ENCODE results near the gene TIMM13.

TIMM13 gene

GRCh38 chr19:2454962-2455850 is 27.8 kb upstream of the TIMM13 start:
- DNase-seq: no peak

DNA sequence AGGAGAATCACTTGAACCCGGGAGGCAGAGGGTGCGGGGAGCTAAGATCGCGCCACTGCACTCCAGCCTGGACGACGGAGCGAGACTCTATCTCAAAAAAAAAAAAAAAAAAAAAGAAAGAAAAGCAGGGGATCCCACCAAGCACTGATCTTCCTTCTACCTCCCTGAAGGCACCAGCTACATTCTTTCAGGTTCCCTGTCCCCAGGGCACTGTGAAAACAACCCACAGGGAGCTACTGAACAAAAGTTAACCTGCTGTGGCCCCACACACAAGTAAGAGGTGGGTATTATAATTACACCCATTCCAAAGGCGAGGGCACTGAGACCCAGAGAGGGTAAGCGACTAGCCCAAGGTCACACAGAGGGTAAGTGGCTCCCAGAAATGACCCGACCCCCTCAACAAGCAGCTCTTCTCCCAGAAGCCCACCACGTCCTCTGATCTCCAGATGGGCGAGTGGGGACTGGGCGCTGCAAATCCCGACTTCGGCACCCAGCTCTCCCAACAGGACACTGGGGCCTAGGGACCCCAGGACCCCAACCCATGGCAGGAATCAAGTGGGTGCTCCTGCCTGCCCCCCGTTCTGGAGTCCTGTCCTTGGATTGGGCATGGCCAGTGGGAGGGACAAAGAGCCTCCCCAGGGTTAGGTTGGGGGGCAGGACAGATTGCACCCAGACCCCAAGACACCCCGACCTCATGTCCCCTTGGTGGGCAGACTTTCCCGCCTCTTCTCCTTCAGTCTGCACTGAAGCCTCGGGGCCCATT is 27.0 kb upstream of the TIMM13 start:
- no peak for DNase-seq

- no peak for DNase-seq
These were observed 26.1 kb upstream of the TIMM13 start for GRCh38 chr19:2453431-2454025.

GRCh38 chr19:2451741-2452140 is 24.4 kb upstream of the TIMM13 start:
- DNase-seq: no peak

DNA sequence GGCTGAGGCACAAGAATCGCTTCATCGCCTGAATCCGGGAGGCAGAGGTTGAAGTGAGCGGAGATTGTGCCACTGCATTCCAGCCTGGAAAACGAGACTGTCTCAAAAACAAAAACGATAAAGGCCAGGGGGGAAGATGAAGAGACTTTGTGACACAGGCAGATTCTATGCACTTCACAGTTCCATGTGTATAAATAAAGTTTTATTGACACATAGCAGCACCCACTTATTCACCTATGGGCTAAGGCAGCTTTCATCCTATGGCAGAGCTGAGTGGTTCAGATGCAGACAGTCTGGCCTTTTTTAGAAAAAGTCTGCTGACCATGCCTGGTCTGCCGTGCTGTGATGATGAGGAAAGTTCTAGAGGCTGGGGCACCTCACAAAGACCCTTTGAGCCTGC is 23.8 kb upstream of the TIMM13 start:
- no peak for DNase-seq

- no peak for DNase-seq
These were observed 21.6 kb upstream of the TIMM13 start for GRCh38 chr19:2449019-2449418.

- DNase-seq: no peak
These were observed 19.0 kb upstream of the TIMM13 start for GRCh38 chr19:2446381-2446780.

DNA sequence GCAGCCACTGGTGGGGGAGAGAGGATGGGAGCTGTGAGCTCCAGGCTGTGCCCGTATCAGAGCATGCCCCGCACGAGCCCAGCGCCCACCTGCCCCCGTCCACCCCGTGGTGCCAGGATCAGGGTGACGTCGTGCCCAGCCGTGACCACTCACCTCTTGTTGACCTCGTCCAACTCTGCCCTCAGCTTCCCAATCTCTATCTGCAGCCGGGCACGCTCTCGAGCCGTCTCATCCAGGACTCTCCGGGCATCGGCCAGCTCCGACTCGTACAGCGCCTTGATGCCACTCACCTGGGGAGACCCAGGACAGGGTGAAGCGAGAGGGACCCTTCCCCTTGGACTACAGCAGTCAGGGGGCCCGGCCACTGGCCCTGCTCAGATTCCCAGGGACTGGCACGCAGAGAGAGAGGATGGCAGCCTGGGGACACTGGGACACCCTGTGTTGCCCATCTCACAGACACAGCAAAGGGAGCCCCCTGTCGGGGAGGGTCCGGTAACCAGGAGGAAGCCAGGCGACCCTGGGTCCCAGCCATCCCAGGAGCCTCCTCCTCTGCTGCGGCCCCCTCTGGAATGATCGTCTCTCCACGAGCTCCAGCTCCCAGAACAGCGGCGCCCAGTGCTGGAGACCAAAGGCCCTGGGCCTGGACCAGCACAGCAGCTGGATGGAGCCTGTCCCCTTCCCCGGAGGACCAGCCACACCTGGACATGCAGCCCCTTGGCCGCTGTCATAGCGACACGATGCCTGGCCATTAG is 17.0 kb upstream of the TIMM13 start:
- no peak for DNase-seq

DNA sequence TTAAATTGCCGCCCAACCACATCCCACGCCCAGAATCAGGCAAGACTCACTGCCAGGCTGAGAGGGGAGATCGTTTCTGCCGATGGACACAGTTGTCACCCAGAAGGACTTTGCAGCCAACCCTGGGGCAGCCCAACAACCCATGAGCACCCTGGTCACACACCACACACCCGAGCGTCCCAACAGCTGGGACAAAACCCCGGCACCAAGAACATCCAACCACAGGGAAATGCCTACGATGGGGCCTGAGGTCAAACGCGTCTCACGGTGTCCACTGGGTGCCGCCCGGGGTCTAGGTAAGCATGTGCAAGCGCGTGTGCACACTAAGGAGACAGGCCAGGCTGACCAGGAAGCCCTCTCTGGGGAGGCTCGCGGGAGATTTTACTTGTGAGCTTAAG is 16.4 kb upstream of the TIMM13 start:
- DNase-seq: no peak

- DNase-seq: no peak
These were observed 15.9 kb upstream of the TIMM13 start for GRCh38 chr19:2443116-2443784.

DNA sequence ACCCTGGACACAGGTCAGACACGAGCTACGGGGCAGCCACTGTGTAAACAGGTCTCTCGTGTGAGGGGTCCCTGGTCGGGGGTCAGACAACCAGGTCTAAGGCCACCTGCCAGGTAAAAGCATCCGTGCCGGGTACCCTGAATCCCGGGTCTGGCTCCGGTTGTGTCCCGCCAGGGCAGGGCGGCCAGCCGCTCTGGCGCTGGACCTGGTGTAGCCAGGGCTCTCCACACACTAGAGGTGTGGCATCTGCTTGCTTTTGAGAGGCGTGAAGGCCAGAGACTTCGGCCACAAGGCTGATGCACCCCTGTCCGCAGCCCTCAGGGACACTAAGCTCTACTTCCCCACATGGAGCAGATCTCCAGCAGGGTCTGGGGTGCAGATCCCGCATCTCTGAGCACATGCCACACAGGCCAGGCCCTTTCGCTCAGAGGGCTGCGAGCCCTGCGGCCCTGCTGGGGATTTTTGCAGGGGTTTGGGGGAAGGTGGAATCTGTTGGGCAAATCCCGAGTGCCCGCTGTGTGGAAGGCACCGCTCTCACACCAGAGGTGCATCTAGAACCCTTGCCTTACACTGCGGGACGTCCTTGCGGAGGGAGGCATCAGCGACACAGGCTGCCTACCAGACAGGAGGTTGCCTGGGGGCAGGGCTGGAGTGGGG is 13.8 kb upstream of the TIMM13 start:
- no peak for DNase-seq

DNA sequence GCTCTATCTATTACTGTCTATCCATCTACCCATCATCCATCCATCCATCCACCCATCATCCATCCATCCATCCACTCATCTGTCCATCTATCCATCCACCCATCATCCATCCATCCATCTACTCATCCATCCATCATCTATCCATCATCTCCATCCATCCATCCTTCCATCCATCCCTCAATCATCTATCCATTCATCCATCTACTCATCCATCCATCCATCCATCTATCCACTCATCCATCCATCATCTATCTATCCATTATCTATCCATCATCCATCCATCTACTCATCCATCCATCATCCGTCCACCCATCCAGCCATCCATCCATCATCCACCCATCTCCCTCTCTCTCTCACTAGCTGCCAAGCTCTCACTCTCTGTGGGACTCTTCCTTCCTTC is 13.1 kb upstream of the TIMM13 start:
- no peak for DNase-seq

DNA sequence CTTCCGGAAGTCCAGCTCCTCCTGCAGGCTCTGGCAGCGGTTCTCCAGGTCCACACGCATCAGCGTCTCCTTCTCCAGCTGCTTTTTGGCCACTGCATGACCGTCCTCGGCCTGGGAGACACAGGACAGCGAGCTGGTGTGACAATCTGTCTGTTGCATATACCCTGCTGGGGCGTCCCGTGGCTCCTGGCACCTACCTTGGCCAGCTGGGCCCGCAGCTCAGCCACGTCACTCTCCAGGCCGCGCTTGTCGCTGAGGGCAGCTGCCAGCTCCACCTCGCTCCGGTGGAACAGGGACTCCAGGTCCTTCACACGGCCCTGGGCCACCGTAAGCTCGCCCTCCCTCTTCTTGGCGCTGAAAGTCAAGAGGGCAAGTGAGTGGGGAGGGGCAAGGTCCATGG is 10.8 kb upstream of the TIMM13 start:
- no peak for DNase-seq

DNA sequence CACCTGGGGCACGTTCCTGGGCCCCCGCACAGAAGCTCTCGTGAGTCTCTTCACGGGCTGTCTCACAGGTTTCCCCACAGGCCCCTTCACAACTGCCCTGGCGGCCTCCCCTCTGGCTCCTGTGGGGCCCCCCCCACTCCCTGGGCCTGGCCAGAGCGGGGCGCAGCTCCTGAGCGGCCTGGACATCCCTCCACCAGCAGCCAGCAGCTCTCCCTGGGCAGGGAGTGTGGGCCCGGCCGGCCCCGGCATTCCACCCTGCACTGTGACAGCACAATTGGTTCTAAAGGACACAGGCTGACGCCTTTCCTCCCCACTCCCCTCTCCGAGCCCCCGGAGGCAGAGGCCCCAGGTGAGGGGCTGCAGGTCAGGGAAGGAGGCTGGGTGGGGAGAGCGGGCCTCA is 9.5 kb upstream of the TIMM13 start:
- no peak for DNase-seq

DNA sequence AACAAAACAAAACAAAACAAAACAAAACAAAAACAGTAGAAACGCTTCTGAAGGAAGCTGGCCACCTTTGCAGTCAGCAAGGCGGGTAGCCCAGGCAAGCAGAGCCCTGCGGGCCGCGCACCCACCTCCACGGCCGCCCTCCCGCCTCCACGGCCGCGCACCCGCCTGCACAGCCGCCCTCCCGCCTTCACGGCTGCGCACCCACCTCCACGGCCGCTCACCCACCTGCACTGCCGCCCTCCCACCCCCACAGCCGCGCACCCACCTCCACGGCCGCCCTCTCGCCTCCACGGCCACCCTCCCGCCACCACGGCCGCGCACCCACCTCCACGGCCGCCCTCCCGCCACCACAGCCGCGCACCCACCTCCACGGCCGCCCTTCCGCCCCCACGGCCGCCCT is 9.0 kb upstream of the TIMM13 start:
- no peak for DNase-seq

DNA sequence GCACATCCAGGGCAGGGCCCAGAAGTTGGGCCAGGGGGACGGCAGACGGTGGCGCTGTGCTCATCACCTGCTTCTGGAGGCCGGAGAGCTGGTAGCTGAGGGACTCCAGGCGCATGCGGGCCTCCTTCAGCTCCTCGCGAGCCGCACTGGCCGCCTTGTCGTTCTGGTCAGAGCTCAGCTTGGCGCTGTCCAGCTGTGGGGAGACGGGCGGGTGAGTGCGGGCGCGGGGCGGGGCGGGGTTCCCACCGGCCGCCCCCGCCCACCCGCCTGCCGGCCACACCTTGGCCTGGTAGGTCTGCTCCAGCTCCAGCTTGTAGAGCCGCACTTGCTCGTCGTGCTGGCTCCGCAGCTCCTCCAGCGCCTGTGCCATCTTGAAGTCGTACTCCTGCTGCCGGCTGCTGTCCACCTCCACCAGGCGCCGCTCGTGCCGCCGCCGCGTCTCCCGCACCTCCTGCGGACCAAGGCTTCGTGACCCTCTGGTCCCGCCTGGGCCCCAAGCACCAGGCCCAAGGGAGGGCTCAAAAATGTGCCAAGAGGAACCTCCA is 7.4 kb upstream of the TIMM13 start:
- DNase-seq: no peak

- DNase-seq: no peak
These were observed 6.9 kb upstream of the TIMM13 start for GRCh38 chr19:2434267-2434666.

DNA sequence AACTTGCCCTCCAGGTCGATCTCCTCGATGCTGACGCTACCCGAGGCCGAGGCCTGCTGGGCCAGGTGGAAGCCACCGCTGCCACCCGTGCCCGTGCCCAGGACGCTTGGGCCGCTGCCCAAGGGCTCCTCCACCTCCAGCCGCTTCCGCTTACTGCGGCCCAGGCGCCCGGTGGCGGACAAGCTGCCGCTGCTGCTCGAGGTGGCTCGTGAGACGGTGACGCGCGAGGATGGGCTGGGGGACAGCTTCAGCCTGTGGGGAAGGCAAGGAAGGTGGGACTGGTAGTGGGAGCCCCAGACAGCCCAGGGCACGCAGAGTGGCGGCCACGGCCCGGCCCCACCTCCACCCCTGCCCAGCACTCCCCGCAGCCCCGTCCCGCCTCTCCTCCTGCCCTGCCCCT is 6.5 kb upstream of the TIMM13 start:
- no peak for DNase-seq

- DNase-seq: no peak
These were observed 4.9 kb upstream of the TIMM13 start for GRCh38 chr19:2432131-2432848.

DNA sequence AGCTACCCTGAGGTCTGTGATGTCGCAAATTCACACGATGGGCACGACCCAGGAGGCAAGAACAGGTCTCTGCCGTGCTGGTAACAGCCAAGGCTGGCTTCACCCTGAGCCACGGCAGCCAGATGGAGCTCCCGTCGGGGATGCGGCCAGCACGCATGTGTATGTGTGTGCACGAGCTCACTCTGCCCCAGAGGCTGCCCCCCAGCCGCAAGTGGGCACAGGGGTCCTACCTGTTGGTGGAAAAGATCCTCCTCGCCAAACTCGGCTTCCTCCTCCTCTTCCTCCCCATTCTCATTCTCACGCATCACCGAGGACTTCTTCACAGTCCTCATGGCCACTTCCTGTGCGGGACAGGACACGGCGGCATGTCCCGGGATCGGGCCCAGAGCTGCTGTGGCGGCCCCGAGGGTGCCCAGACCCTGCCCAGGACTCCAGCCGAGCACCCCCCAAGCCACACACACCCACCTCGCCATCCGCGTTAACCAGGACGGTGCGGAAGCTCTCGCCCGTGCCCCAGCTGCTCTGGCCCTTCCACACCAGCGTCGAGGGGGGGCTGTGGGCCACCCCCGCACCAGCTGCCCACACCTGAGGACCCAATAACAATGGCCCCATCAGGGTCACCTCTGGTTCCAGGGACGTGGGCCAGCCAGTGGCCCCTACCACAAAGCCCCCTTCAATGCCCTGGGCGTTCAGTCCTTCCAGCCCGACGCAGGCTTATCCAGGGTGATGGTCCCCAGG is 4.1 kb upstream of the TIMM13 start:
- no peak for DNase-seq
